Type B pancreatic cell (in vitro differentiated cells): Measurements from ENCODE around the gene CSTF3. TPM values are rescaled to one million over a fixed set of nuclear protein-coding genes. Genes with fewer than 3 reads are reported as not detected.

Source experiments
- DNase-seq: peaks from one replicate; pipeline ENCODE4 v3.0.0; 2021; ENCODE audit warnings: mixed read lengths; ENCODE audit not compliant: unreplicated experiment; ENCODE audit errors: extremely low spot score
- H3K27ac Mint-ChIP-seq: 2 replicates; pipeline ENCODE4 v1.8.0; 2021; ENCODE audit warnings: mild to moderate bottlenecking, mixed read lengths
- H3K27me3 Mint-ChIP-seq: 2 replicates; pipeline ENCODE4 v1.8.0; 2021; ENCODE audit warnings: mixed read lengths
- H3K36me3 Mint-ChIP-seq: 2 replicates; pipeline ENCODE4 v1.8.0; 2021; ENCODE audit warnings: mixed read lengths
- H3K4me1 Mint-ChIP-seq: one replicate; pipeline ENCODE4 v1.8.0; 2021; ENCODE audit warnings: mixed read lengths; ENCODE audit not compliant: unreplicated experiment
- H3K4me3 Mint-ChIP-seq: 2 replicates; pipeline ENCODE4 v1.8.0; 2021; ENCODE audit warnings: mild to moderate bottlenecking, mixed read lengths
- H3K9me3 Mint-ChIP-seq: 2 replicates; pipeline ENCODE4 v1.8.0; 2021; ENCODE audit warnings: mixed read lengths
- total RNA-seq: library from RNA; stranded (reverse); gene quantifications from 2 replicates; pipeline ENCODE4 v1.2.1, GENCODE V29; 2021; ENCODE audit warnings: low replicate concordance
- TF ChIP-seq, protein P1 (sequence below): fragments of 200-600 bp; sonication (generic); conservative IDR thresholded peaks from 2 replicates; pipeline ENCODE4 v1.5.0; 2021; ENCODE audit warnings: antibody characterized with exemption, mild to moderate bottlenecking

CSTF3 gene
- total RNA-seq, 1 donor from 2014 or later: 49.4 TPM

DNA sequence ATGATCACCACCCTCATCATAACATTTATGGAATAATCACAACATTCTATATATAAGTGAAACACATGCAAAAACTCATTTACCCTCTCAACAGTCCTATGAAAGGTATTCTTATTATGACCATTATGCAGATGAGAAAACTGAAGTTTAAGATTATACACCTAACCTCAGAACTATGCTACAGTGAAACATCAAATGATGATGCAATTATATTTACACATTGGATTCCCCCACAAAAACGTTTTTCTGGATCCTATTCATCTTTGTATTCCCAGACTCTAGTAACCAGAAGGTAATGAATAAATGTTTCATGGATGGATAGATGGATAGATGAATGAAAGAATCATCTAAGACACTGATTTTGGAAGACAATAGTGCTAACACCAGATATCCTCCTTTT, 67.1 kb downstream of the CSTF3 start:
- peaks cover 5% of the 10 kb centered on the region for H3K4me1 Mint-ChIP-seq
- H3K27me3 Mint-ChIP-seq: no peaks in the 10 kb centered on the region
- no peak for DNase-seq
- H3K27ac Mint-ChIP-seq: no peak overlapping the region
- TF ChIP-seq, protein P1, sequence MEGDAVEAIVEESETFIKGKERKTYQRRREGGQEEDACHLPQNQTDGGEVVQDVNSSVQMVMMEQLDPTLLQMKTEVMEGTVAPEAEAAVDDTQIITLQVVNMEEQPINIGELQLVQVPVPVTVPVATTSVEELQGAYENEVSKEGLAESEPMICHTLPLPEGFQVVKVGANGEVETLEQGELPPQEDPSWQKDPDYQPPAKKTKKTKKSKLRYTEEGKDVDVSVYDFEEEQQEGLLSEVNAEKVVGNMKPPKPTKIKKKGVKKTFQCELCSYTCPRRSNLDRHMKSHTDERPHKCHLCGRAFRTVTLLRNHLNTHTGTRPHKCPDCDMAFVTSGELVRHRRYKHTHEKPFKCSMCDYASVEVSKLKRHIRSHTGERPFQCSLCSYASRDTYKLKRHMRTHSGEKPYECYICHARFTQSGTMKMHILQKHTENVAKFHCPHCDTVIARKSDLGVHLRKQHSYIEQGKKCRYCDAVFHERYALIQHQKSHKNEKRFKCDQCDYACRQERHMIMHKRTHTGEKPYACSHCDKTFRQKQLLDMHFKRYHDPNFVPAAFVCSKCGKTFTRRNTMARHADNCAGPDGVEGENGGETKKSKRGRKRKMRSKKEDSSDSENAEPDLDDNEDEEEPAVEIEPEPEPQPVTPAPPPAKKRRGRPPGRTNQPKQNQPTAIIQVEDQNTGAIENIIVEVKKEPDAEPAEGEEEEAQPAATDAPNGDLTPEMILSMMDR: no peak
- no peak overlapping the region for H3K4me3 Mint-ChIP-seq
- peaks cover 32% of the 10 kb centered on the region for H3K36me3 Mint-ChIP-seq
- H3K9me3 Mint-ChIP-seq: no peaks in the 10 kb centered on the region

DNA sequence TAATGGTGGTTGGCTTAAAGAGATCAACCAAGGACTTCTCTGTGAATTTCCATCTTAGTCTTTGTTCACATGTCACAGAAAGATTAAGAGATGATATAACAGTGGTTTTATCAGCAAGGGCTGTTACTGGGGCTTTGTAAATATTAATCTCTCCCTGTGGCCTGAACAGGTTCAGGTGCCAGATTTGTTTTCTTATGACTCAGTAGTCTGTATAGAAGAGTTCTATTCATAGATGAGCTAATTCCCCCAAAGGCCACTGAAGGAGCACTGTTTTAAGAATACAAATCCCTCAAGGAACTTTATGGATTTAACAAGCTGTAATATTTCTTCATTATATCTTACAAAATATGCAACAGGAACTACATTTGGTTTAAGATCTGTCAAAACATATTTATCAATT, 71.5 kb downstream of the CSTF3 start:
- H3K27ac Mint-ChIP-seq: no peak overlapping the region
- DNase-seq: no peak
- peaks cover 38% of the 10 kb centered on the region for H3K36me3 Mint-ChIP-seq
- TF ChIP-seq, protein P1: no peak
- no peaks in the 10 kb centered on the region for H3K9me3 Mint-ChIP-seq
- H3K27me3 Mint-ChIP-seq: no peaks in the 10 kb centered on the region
- H3K4me1 Mint-ChIP-seq: peaks cover 5% of the 10 kb centered on the region
- no peak overlapping the region for H3K4me3 Mint-ChIP-seq

DNA sequence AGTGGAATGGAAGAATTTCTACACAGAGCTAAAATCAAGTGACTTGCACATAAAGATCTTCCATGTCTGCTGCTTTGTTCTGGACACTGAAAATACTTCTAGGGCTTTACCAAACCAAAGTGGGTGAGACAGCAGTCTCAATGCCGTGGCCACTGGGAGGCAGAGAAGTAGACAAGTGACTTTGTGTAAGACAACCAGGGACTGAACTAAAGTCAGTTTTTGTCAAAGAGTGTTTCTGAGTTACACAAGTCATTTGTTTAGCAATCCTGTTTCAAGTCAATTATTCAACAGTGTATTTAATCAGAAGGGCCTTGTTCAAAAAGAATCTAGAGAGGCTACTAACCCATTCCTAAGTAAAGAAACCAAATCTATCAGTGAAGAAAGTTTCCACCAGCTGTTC, 75.3 kb downstream of the CSTF3 start:
- TF ChIP-seq, protein P1: no peak
- Mint-ChIP-seq H3K9me3 (no peaks in the 10 kb centered on the region), H3K27me3 (no peaks in the 10 kb centered on the region), H3K27ac (no peak overlapping the region), H3K36me3 (peaks cover 47% of the 10 kb centered on the region), H3K4me1 (no peaks in the 10 kb centered on the region), H3K4me3 (no peak overlapping the region)
- no peak for DNase-seq

DNA sequence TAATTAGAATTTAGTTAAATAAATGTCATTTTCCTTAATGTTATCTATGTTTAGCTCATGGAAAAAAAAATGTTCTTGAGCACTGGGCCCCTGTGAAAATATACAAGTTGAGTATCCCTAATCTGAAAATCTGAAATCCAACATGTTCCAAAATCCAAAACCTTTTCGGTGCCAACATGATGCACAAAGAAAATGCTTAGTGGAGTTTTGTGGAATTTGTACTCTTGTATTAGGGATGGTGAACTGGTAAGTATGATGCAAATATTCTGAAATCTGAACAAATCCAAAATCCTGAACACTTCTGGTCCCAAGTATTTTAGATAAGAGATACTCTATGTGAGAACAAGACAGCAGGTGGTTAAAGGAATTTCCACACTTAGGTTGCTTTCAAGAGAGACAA, 77.4 kb downstream of the CSTF3 start:
- H3K27me3 Mint-ChIP-seq: no peaks in the 10 kb centered on the region
- H3K36me3 Mint-ChIP-seq: peaks cover 48% of the 10 kb centered on the region
- no peaks in the 10 kb centered on the region for H3K9me3 Mint-ChIP-seq
- TF ChIP-seq, protein P1: no peak
- H3K4me1 Mint-ChIP-seq: no peaks in the 10 kb centered on the region
- no peak for DNase-seq
- no peak overlapping the region for H3K4me3 Mint-ChIP-seq
- no peak overlapping the region for H3K27ac Mint-ChIP-seq

DNA sequence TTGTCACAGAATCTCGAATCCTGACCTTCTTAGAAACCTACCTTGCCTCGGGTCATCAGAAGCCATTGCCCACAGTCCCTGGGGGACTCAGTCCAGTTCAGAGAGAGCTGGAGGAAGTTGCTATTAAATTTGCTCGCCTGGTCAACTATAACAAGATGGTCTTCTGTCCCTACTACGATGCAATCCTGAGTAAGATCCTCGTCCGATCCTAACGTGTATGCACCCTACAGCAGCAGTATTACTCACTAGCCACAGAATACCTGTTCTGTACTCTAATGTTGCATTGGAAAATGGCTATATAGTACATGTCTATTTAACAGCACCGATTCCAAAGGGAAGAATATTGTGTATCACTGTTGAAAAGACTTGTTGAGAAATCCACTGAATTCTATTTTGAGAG, 88.8 kb downstream of the CSTF3 start:
- Mint-ChIP-seq H3K36me3 (peaks cover 46% of the 10 kb centered on the region), H3K4me3 (no peak overlapping the region), H3K4me1 (no peaks in the 10 kb centered on the region), H3K27me3 (no peaks in the 10 kb centered on the region), H3K9me3 (no peaks in the 10 kb centered on the region), H3K27ac (no peak overlapping the region)
- DNase-seq: no peak
- TF ChIP-seq, protein P1: no peak
